SH-SY5Y (cell line): ENCODE data around the gene RHBDD2.

ENCODE experiments used
- GATA2 ChIP-seq: IDR thresholded peaks from 2 replicates; pipeline ENCODE4 v1.6.1; 2011; ENCODE audit warnings: mild to moderate bottlenecking, low read depth, low read length
- GATA3 ChIP-seq: IDR thresholded peaks from 2 replicates; pipeline ENCODE4 v1.6.1; 2011; ENCODE audit warnings: low read depth, mild to moderate bottlenecking, low read length, moderate library complexity

Gene RHBDD2

GRCh38 chr7:75906991-75907667 is 28.3 kb downstream of the RHBDD2 start:
- TF ChIP-seq GATA3 (no peak), GATA2 (no peak)

- TF ChIP-seq GATA3 (no peak), GATA2 (no peak)
These were observed 30.8 kb downstream of the RHBDD2 start for GRCh38 chr7:75909521-75910132.

GRCh38 chr7:75913437-75913836 is 34.6 kb downstream of the RHBDD2 start:
- TF ChIP-seq GATA2, result no peak
- TF ChIP-seq GATA3, result no peak

GRCh38 chr7:75914169-75914654 is 35.4 kb downstream of the RHBDD2 start:
- TF ChIP-seq GATA3 (no peak), GATA2 (no peak)

GRCh38 chr7:75914655-75915415 is 36.0 kb downstream of the RHBDD2 start, which contains the start of gene POR:
POR (plus strand) TSS chr7:75915155; CDS start chr7:75954002, 38,847 bp downstream.
- TF ChIP-seq GATA2, result peak; percentile 11; the same call in 1 of the 2 replicates
- no peak for TF ChIP-seq GATA3

- TF ChIP-seq GATA2 (no peak), GATA3 (no peak)
These were observed 36.8 kb downstream of the RHBDD2 start for GRCh38 chr7:75915416-75916156.

GRCh38 chr7:75916259-75916658 is 37.4 kb downstream of the RHBDD2 start:
- no peak for TF ChIP-seq GATA2
- no peak for TF ChIP-seq GATA3

GRCh38 chr7:75916685-75917634 is 38.1 kb downstream of the RHBDD2 start:
- TF ChIP-seq GATA3 (no peak), GATA2 (no peak)

GRCh38 chr7:75920431-75921161 is 41.8 kb downstream of the RHBDD2 start:
- no peak for TF ChIP-seq GATA2

- TF ChIP-seq GATA3 (no peak), GATA2 (no peak)
These were observed 42.6 kb downstream of the RHBDD2 start for GRCh38 chr7:75921479-75921878.

GRCh38 chr7:75922966-75923603 is 44.3 kb downstream of the RHBDD2 start:
- no peak for TF ChIP-seq GATA2

GRCh38 chr7:75924256-75924655 is 45.4 kb downstream of the RHBDD2 start:
- TF ChIP-seq GATA3, result no peak
- no peak for TF ChIP-seq GATA2

GRCh38 chr7:75924889-75925288 is 46.1 kb downstream of the RHBDD2 start:
- no peak for TF ChIP-seq GATA3
- TF ChIP-seq GATA2, result no peak
